ENCODE measurements around the gene CDC25A.

DNA sequence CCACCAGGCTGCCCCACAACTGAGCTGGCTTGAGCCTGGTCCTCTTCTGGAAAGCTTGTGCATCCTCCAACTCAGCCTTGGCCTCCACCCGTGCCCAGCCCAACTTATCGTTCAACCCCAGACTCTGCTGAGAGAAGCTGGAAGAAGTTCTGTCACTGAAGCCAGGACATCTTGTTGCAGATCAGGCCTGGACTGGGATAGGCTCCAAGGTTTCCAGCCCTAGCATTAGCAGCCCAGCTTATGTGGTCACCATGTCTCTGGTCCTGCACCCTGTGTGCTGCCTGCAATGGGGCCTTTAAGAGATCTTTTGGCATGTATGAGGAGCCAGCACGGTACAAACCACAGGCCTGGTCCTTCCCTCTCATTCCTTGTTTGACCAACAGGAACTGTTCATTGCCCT, 19.9 kb upstream of the CDC25A start:
- TF ChIP-seq, protein P1, sequence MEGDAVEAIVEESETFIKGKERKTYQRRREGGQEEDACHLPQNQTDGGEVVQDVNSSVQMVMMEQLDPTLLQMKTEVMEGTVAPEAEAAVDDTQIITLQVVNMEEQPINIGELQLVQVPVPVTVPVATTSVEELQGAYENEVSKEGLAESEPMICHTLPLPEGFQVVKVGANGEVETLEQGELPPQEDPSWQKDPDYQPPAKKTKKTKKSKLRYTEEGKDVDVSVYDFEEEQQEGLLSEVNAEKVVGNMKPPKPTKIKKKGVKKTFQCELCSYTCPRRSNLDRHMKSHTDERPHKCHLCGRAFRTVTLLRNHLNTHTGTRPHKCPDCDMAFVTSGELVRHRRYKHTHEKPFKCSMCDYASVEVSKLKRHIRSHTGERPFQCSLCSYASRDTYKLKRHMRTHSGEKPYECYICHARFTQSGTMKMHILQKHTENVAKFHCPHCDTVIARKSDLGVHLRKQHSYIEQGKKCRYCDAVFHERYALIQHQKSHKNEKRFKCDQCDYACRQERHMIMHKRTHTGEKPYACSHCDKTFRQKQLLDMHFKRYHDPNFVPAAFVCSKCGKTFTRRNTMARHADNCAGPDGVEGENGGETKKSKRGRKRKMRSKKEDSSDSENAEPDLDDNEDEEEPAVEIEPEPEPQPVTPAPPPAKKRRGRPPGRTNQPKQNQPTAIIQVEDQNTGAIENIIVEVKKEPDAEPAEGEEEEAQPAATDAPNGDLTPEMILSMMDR (conservative IDR thresholded peaks at IDR 0.05; ENCODE audit: low read depth in 2 of 2): no peak
- TF ChIP-seq EZH2 (IDR thresholded peaks at IDR 0.05; ENCODE audit: low read depth, unreplicated experiment): no peak
- no peak for TF ChIP-seq POLR2AphosphoS5 (IDR thresholded peaks at IDR 0.05; ENCODE audit: low read depth)
- TF ChIP-seq ZNF331 (CRISPR knock-in tag; IDR thresholded peaks at IDR 0.05; ENCODE audit: low read depth): no peak
- TF ChIP-seq, protein P2, sequence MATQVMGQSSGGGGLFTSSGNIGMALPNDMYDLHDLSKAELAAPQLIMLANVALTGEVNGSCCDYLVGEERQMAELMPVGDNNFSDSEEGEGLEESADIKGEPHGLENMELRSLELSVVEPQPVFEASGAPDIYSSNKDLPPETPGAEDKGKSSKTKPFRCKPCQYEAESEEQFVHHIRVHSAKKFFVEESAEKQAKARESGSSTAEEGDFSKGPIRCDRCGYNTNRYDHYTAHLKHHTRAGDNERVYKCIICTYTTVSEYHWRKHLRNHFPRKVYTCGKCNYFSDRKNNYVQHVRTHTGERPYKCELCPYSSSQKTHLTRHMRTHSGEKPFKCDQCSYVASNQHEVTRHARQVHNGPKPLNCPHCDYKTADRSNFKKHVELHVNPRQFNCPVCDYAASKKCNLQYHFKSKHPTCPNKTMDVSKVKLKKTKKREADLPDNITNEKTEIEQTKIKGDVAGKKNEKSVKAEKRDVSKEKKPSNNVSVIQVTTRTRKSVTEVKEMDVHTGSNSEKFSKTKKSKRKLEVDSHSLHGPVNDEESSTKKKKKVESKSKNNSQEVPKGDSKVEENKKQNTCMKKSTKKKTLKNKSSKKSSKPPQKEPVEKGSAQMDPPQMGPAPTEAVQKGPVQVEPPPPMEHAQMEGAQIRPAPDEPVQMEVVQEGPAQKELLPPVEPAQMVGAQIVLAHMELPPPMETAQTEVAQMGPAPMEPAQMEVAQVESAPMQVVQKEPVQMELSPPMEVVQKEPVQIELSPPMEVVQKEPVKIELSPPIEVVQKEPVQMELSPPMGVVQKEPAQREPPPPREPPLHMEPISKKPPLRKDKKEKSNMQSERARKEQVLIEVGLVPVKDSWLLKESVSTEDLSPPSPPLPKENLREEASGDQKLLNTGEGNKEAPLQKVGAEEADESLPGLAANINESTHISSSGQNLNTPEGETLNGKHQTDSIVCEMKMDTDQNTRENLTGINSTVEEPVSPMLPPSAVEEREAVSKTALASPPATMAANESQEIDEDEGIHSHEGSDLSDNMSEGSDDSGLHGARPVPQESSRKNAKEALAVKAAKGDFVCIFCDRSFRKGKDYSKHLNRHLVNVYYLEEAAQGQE (IDR thresholded peaks at IDR 0.05; ENCODE audit: unreplicated experiment): no peak
- no peak for TF ChIP-seq CREB1 (CRISPR knock-in tag; IDR thresholded peaks at IDR 0.05; ENCODE audit: low read depth)
- no peak for TF ChIP-seq ZNF114 (CRISPR knock-in tag; IDR thresholded peaks at IDR 0.05)
- TF ChIP-seq, protein P3, sequence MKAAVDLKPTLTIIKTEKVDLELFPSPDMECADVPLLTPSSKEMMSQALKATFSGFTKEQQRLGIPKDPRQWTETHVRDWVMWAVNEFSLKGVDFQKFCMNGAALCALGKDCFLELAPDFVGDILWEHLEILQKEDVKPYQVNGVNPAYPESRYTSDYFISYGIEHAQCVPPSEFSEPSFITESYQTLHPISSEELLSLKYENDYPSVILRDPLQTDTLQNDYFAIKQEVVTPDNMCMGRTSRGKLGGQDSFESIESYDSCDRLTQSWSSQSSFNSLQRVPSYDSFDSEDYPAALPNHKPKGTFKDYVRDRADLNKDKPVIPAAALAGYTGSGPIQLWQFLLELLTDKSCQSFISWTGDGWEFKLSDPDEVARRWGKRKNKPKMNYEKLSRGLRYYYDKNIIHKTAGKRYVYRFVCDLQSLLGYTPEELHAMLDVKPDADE (IDR thresholded peaks at IDR 0.05): no peak
- no peak for TF ChIP-seq EZH2phosphoT487 (IDR thresholded peaks at IDR 0.05; ENCODE audit: unreplicated experiment)
- no peak for TF ChIP-seq JUNB (IDR thresholded peaks at IDR 0.05; ENCODE audit: unreplicated experiment)

Data from GM23338 (cell line).